ENCODE results near the gene GNG7. TPM values are rescaled to one million over a fixed set of nuclear protein-coding genes. Genes with fewer than 3 reads are reported as not detected.
"Not testable (repeated sequence)": the region's sequence is repeated elsewhere in the genome, so short reads cannot be mapped to it uniquely, and the experiment has no call there.

GNG7 gene
- total RNA-seq, 1 experiment from 2014 or later = 3.2 TPM

GRCh38 chr19:2475018-2475701 lies 227.3 kb downstream of the GNG7 start:
- in situ Hi-C loops (cut with HindIII; ENCODE audit: low pct_unique_long_range_greater_than_20kb, low sequenced_read_pairs) = no loop called here

GRCh38 chr19:2474232-2475017 lies 228.1 kb downstream of the GNG7 start:
- in situ Hi-C loops (cut with HindIII; ENCODE audit: low pct_unique_long_range_greater_than_20kb, low sequenced_read_pairs) = no loop called here
- peak; percentile 71 for DNase-seq (ENCODE audit: low read depth, low spot score)

More at GRCh38 chr19:2475018-2475701, 227.3 kb downstream of the GNG7 start:
- peak; percentile 32 for DNase-seq (ENCODE audit: low read depth, low spot score)

GRCh38 chr19:2469915-2470200 lies 232.6 kb downstream of the GNG7 start:
- DNase-seq (ENCODE audit: low read depth, low spot score); in situ Hi-C loops (cut with HindIII; ENCODE audit: low pct_unique_long_range_greater_than_20kb, low sequenced_read_pairs): not testable (repeated sequence)

- in situ Hi-C loops (cut with HindIII; ENCODE audit: low pct_unique_long_range_greater_than_20kb, low sequenced_read_pairs) = no loop called here
- no peak for DNase-seq (ENCODE audit: low read depth, low spot score)
Observed at GRCh38 chr19:2469102-2469914, 233.2 kb downstream of the GNG7 start.

- in situ Hi-C loops (cut with HindIII; ENCODE audit: low pct_unique_long_range_greater_than_20kb, low sequenced_read_pairs) = no loop called here
- DNase-seq (ENCODE audit: low read depth, low spot score) = no peak
Observed at GRCh38 chr19:2468596-2468995, 233.9 kb downstream of the GNG7 start.

- no peak for DNase-seq (ENCODE audit: low read depth, low spot score)
- in situ Hi-C loops (cut with HindIII; ENCODE audit: low pct_unique_long_range_greater_than_20kb, low sequenced_read_pairs) = no loop called here
Observed at GRCh38 chr19:2464389-2464788, 238.1 kb downstream of the GNG7 start.

- DNase-seq (ENCODE audit: low read depth, low spot score); in situ Hi-C loops (cut with HindIII; ENCODE audit: low pct_unique_long_range_greater_than_20kb, low sequenced_read_pairs): not testable (repeated sequence)
Observed at GRCh38 chr19:2463694-2464093, 238.8 kb downstream of the GNG7 start.

GRCh38 chr19:2462635-2463421 lies 239.7 kb downstream of the GNG7 start:
- in situ Hi-C loops (cut with HindIII; ENCODE audit: low pct_unique_long_range_greater_than_20kb, low sequenced_read_pairs) = no loop called here
- peak; percentile 63 for DNase-seq (ENCODE audit: low read depth, low spot score)

GRCh38 chr19:2461751-2462634 lies 240.5 kb downstream of the GNG7 start:
- in situ Hi-C loops (cut with HindIII; ENCODE audit: low pct_unique_long_range_greater_than_20kb, low sequenced_read_pairs) = no loop called here
- peak; percentile 67 for DNase-seq (ENCODE audit: low read depth, low spot score)

Small RNA genes within 50 kb of the gene (small RNA-seq; reads per million reads assigned to genes)
- 0 reads per million in 2 experiments for gene MIR7850
- gene RN7SL121P = 0 reads per million in 2 experiments
- gene RNU6-993P = 0 reads per million in 2 experiments

Other genes with a start within 250 kb of the GNG7 start
- gene LMNB2, start 245.7 kb downstream of the GNG7 start, total RNA-seq (2014; rRNA removed; shearing (Covaris generic)) = 52.1 and 52.6 TPM in 2 replicates
- gene GADD45B, start 226.6 kb downstream of the GNG7 start, total RNA-seq (2014; rRNA removed; shearing (Covaris generic)) = 4.0 TPM in 2 replicates
- gene DIRAS1, start 18.7 kb upstream of the GNG7 start, total RNA-seq (2014; rRNA removed; shearing (Covaris generic)) = 7.2 and 7.3 TPM in 2 replicates
- gene SLC39A3, start 37.3 kb upstream of the GNG7 start, total RNA-seq (2014; rRNA removed; shearing (Covaris generic)) = 42.1 and 48.6 TPM in 2 replicates
- gene SGTA, start 80.6 kb upstream of the GNG7 start, total RNA-seq (2014; rRNA removed; shearing (Covaris generic)) = 35.1 and 44.2 TPM in 2 replicates
- 124 and 131 TPM in 2 replicates for gene THOP1, start 82.8 kb upstream of the GNG7 start, total RNA-seq (2014; rRNA removed; shearing (Covaris generic))
- 0.92 and 1.9 TPM in 2 replicates for gene ZNF554, start 117.2 kb upstream of the GNG7 start, total RNA-seq (2014; rRNA removed; shearing (Covaris generic))
- 4.5 and 4.9 TPM in 2 replicates for gene ZNF555, start 138.8 kb upstream of the GNG7 start, total RNA-seq (2014; rRNA removed; shearing (Covaris generic))
- 0.05 TPM in 1 of 2 replicates, not detected in the other for gene ZNF556, start 164.6 kb upstream of the GNG7 start, total RNA-seq (2014; rRNA removed; shearing (Covaris generic))
- 4.1 and 6.6 TPM in 2 replicates for gene ZNF57, start 198.2 kb upstream of the GNG7 start, total RNA-seq (2014; rRNA removed; shearing (Covaris generic))
- 2.3 and 3.5 TPM in 2 replicates for gene ZNF77, start 242.3 kb upstream of the GNG7 start, total RNA-seq (2014; rRNA removed; shearing (Covaris generic))

Data from SK-MEL-5 (cell line).